ENCODE data around the gene GPATCH4.

Gene GPATCH4

GRCh38 chr1:156601122-156601830 lies at the start of gene GPATCH4:
TSS of gene GPATCH4 (minus strand) at chr1:156601479.
- DNase-seq (ENCODE audit: low read depth, low spot score): peak; percentile 88
- no CpG with 5 or more reads among the region's 35 CpGs for WGBS (ENCODE audit: insufficient coverage, insufficient read length)
- H3K36me3 ChIP-seq (ENCODE audit: control insufficient read depth, insufficient read depth, low read length): peaks cover 18% of the 10 kb centered on the region
- no peaks in the 10 kb centered on the region for H3K9me3 ChIP-seq (ENCODE audit: control insufficient read depth, insufficient read depth, low read length)
- no peaks in the 10 kb centered on the region for H3K4me1 ChIP-seq (ENCODE audit: control insufficient read depth, insufficient read depth, low read length)
- H3K4me3 ChIP-seq (ENCODE audit: low read length): peak within 1 kb of the TSS; percentile 93
- H3K27me3 ChIP-seq (ENCODE audit: control insufficient read depth, insufficient read depth, low read length): no peaks in the 10 kb centered on the region
- no peak within 1 kb of the TSS for H3K27ac ChIP-seq (ENCODE audit: low read length)

GRCh38 chr1:156648951-156649350 lies 47.7 kb upstream of the GPATCH4 start:
- Histone ChIP-seq H3K4me1 (ENCODE audit: control insufficient read depth, insufficient read depth, low read length) (no peaks in the 10 kb centered on the region), H3K36me3 (ENCODE audit: control insufficient read depth, insufficient read depth, low read length) (no peaks in the 10 kb centered on the region), H3K4me3 (ENCODE audit: low read length) (no peak overlapping the region), H3K9me3 (ENCODE audit: control insufficient read depth, insufficient read depth, low read length) (no peaks in the 10 kb centered on the region), H3K27me3 (ENCODE audit: control insufficient read depth, insufficient read depth, low read length) (no peaks in the 10 kb centered on the region; the same call in 1 of the 2 replicates), H3K27ac (ENCODE audit: low read length) (no peak overlapping the region)
- no peak for DNase-seq (ENCODE audit: low read depth, low spot score)
- no CpG with 5 or more reads among the region's 2 CpGs for WGBS (ENCODE audit: insufficient coverage, insufficient read length)

GRCh38 chr1:156648496-156648895 lies 47.2 kb upstream of the GPATCH4 start:
- Histone ChIP-seq H3K4me1 (ENCODE audit: control insufficient read depth, insufficient read depth, low read length) (no peaks in the 10 kb centered on the region), H3K27me3 (ENCODE audit: control insufficient read depth, insufficient read depth, low read length) (peaks cover 3% of the 10 kb centered on the region; the same call in 1 of the 2 replicates), H3K4me3 (ENCODE audit: low read length) (no peak overlapping the region), H3K36me3 (ENCODE audit: control insufficient read depth, insufficient read depth, low read length) (no peaks in the 10 kb centered on the region), H3K9me3 (ENCODE audit: control insufficient read depth, insufficient read depth, low read length) (no peaks in the 10 kb centered on the region), H3K27ac (ENCODE audit: low read length) (no peak overlapping the region)
- no peak for DNase-seq (ENCODE audit: low read depth, low spot score)
- WGBS (ENCODE audit: insufficient coverage, insufficient read length): no CpG with 5 or more reads among the region's 10 CpGs

- Histone ChIP-seq H3K9me3 (ENCODE audit: control insufficient read depth, insufficient read depth, low read length) (no peaks in the 10 kb centered on the region), H3K27ac (ENCODE audit: low read length) (no peak overlapping the region), H3K4me3 (ENCODE audit: low read length) (no peak overlapping the region), H3K4me1 (ENCODE audit: control insufficient read depth, insufficient read depth, low read length) (0 out of 2 replicates have a peak, but pooled peaks cover under 1% of the 10 kb centered on the region), H3K36me3 (ENCODE audit: control insufficient read depth, insufficient read depth, low read length) (no peaks in the 10 kb centered on the region), H3K27me3 (ENCODE audit: control insufficient read depth, insufficient read depth, low read length) (peaks cover 8% of the 10 kb centered on the region; the same call in 1 of the 2 replicates)
- WGBS (ENCODE audit: insufficient coverage, insufficient read length): no CpG with 5 or more reads among the region's 10 CpGs
- no peak for DNase-seq (ENCODE audit: low read depth, low spot score)
Measured at GRCh38 chr1:156647351-156647750, 46.1 kb upstream of the GPATCH4 start.

- no CpG with 5 or more reads among the region's 51 CpGs for WGBS (ENCODE audit: insufficient coverage, insufficient read length)
- H3K9me3 ChIP-seq (ENCODE audit: control insufficient read depth, insufficient read depth, low read length): no peaks in the 10 kb centered on the region
- 0 out of 2 replicates have a peak, but pooled peaks cover 2% of the 10 kb centered on the region for H3K4me1 ChIP-seq (ENCODE audit: control insufficient read depth, insufficient read depth, low read length)
- no peak for DNase-seq (ENCODE audit: low read depth, low spot score)
- peaks cover 9% of the 10 kb centered on the region; the same call in 1 of the 2 replicates for H3K27me3 ChIP-seq (ENCODE audit: control insufficient read depth, insufficient read depth, low read length)
- no peak overlapping the region for H3K4me3 ChIP-seq (ENCODE audit: low read length)
- H3K36me3 ChIP-seq (ENCODE audit: control insufficient read depth, insufficient read depth, low read length): no peaks in the 10 kb centered on the region
- no peak overlapping the region for H3K27ac ChIP-seq (ENCODE audit: low read length)
Measured at GRCh38 chr1:156646738-156647211, 45.5 kb upstream of the GPATCH4 start.

- no CpG with 5 or more reads among the region's 1 CpG for WGBS (ENCODE audit: insufficient coverage, insufficient read length)
- no peak overlapping the region for H3K27ac ChIP-seq (ENCODE audit: low read length)
- H3K9me3 ChIP-seq (ENCODE audit: control insufficient read depth, insufficient read depth, low read length): no peaks in the 10 kb centered on the region
- no peak overlapping the region for H3K4me3 ChIP-seq (ENCODE audit: low read length)
- H3K27me3 ChIP-seq (ENCODE audit: control insufficient read depth, insufficient read depth, low read length): peaks cover 14% of the 10 kb centered on the region; the same call in 1 of the 2 replicates
- H3K4me1 ChIP-seq (ENCODE audit: control insufficient read depth, insufficient read depth, low read length): 0 out of 2 replicates have a peak, but pooled peaks cover 3% of the 10 kb centered on the region
- DNase-seq (ENCODE audit: low read depth, low spot score): no peak
- no peaks in the 10 kb centered on the region for H3K36me3 ChIP-seq (ENCODE audit: control insufficient read depth, insufficient read depth, low read length)
Measured at GRCh38 chr1:156645666-156646065, 44.4 kb upstream of the GPATCH4 start.

- DNase-seq (ENCODE audit: low read depth, low spot score): no peak
- Histone ChIP-seq H3K4me1 (ENCODE audit: control insufficient read depth, insufficient read depth, low read length) (0 out of 2 replicates have a peak, but pooled peaks cover 3% of the 10 kb centered on the region), H3K27ac (ENCODE audit: low read length) (no peak overlapping the region), H3K4me3 (ENCODE audit: low read length) (no peak overlapping the region), H3K9me3 (ENCODE audit: control insufficient read depth, insufficient read depth, low read length) (no peaks in the 10 kb centered on the region), H3K27me3 (ENCODE audit: control insufficient read depth, insufficient read depth, low read length) (peaks cover 14% of the 10 kb centered on the region; the same call in 1 of the 2 replicates), H3K36me3 (ENCODE audit: control insufficient read depth, insufficient read depth, low read length) (no peaks in the 10 kb centered on the region)
- no CpG with 5 or more reads among the region's 3 CpGs for WGBS (ENCODE audit: insufficient coverage, insufficient read length)
Measured at GRCh38 chr1:156645056-156645455, 43.8 kb upstream of the GPATCH4 start.

- Histone ChIP-seq H3K36me3 (ENCODE audit: control insufficient read depth, insufficient read depth, low read length) (no peaks in the 10 kb centered on the region), H3K9me3 (ENCODE audit: control insufficient read depth, insufficient read depth, low read length) (no peaks in the 10 kb centered on the region), H3K27me3 (ENCODE audit: control insufficient read depth, insufficient read depth, low read length) (peaks cover 15% of the 10 kb centered on the region; the same call in 1 of the 2 replicates), H3K4me3 (ENCODE audit: low read length) (no peak overlapping the region), H3K27ac (ENCODE audit: low read length) (no peak overlapping the region), H3K4me1 (ENCODE audit: control insufficient read depth, insufficient read depth, low read length) (0 out of 2 replicates have a peak, but pooled peaks cover 3% of the 10 kb centered on the region)
- WGBS (ENCODE audit: insufficient coverage, insufficient read length): no CpG with 5 or more reads among the region's 1 CpG
- DNase-seq (ENCODE audit: low read depth, low spot score): no peak
Measured at GRCh38 chr1:156644640-156645039, 43.4 kb upstream of the GPATCH4 start.

GRCh38 chr1:156644146-156644545 lies 42.9 kb upstream of the GPATCH4 start:
- Histone ChIP-seq H3K4me1 (ENCODE audit: control insufficient read depth, insufficient read depth, low read length) (0 out of 2 replicates have a peak, but pooled peaks cover 3% of the 10 kb centered on the region), H3K4me3 (ENCODE audit: low read length) (no peak overlapping the region), H3K27ac (ENCODE audit: low read length) (no peak overlapping the region), H3K27me3 (ENCODE audit: control insufficient read depth, insufficient read depth, low read length) (peaks cover 17% of the 10 kb centered on the region; the same call in 1 of the 2 replicates), H3K9me3 (ENCODE audit: control insufficient read depth, insufficient read depth, low read length) (no peaks in the 10 kb centered on the region), H3K36me3 (ENCODE audit: control insufficient read depth, insufficient read depth, low read length) (no peaks in the 10 kb centered on the region)
- WGBS (ENCODE audit: insufficient coverage, insufficient read length): no CpG with 5 or more reads among the region's 3 CpGs
- DNase-seq (ENCODE audit: low read depth, low spot score): no peak

- Histone ChIP-seq H3K4me1 (ENCODE audit: control insufficient read depth, insufficient read depth, low read length) (0 out of 2 replicates have a peak, but pooled peaks cover 3% of the 10 kb centered on the region), H3K9me3 (ENCODE audit: control insufficient read depth, insufficient read depth, low read length) (no peaks in the 10 kb centered on the region), H3K27me3 (ENCODE audit: control insufficient read depth, insufficient read depth, low read length) (peaks cover 17% of the 10 kb centered on the region; the same call in 1 of the 2 replicates), H3K36me3 (ENCODE audit: control insufficient read depth, insufficient read depth, low read length) (no peaks in the 10 kb centered on the region), H3K4me3 (ENCODE audit: low read length) (no peak overlapping the region), H3K27ac (ENCODE audit: low read length) (no peak overlapping the region)
- no CpG with 5 or more reads among the region's 7 CpGs for WGBS (ENCODE audit: insufficient coverage, insufficient read length)
- no peak for DNase-seq (ENCODE audit: low read depth, low spot score)
Measured at GRCh38 chr1:156643778-156644092, 42.5 kb upstream of the GPATCH4 start.
